Measurements from ENCODE around the gene PLA2G3. TPM values are rescaled to one million over a fixed set of nuclear protein-coding genes. Genes with fewer than 3 reads are reported as not detected.

The PLA2G3 gene
- total RNA-seq, 2 donors from 2014 or later, result not detected

DNA sequence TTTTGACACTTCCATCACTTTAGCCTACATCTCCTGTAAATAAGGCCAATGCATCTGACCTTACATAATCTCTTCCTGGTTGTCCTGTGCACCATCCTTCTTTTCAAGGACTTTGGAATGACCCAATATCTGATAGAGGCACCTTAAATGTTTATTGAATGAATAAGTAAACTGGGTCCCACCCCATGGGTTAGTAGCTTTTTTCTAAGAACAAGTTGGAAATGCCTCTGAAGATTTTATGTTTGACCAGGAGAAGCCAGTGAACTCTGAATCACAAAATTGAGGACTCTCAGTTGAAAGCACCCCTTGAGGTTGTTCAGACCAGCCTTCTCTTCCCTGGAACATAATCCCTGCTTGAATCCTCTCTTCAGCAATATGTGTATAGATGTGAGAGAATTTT is 21.1 kb upstream of the PLA2G3 start:
- no peak for DNase-seq
- H3K4me1 Mint-ChIP-seq, result peaks cover 33% of the 10 kb centered on the region
- H3K27me3 Mint-ChIP-seq, result no peaks in the 10 kb centered on the region
- H3K27ac Mint-ChIP-seq, result peak overlapping the region; percentile 96
- ATAC-seq, result no peak
- peak overlapping the region; percentile 98 for H3K4me3 Mint-ChIP-seq
- no peaks in the 10 kb centered on the region for H3K36me3 Mint-ChIP-seq (ENCODE audit: low read depth)
- H3K9me3 ChIP-seq (ENCODE audit: control insufficient read depth, low read length, poor library complexity, severe bottlenecking), result no peaks in the 10 kb centered on the region

DNA sequence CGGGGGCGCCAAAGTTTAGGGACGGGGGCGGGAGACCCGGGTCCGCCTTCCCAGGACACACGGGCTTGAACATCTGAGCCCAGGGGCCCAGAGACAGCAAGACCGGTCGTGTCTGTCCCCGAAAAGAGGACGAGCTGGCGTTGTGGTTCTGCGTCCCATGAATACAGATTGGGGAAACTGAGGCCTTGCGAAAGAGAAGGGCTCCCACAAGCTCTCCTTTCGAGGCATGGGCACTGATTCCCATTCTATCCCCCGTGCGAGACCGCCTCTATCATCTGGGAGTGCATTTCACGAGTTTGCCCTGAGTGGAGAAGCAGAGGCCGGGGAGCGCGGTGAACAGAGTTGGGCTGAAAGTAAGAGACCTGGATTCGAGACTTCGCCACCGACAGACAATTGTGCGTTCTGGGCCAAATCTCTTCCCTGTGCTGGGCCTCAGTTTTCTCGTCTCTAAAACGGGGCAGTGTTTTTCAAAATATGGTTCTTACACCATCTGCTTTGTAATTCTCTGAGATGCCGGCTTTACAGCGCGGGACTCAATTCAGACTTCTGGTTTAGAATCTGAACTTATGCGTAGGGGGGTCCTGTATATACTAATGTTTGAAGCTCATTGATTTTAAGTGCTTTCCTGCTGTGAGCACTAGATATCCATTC is 20.1 kb upstream of the PLA2G3 start:
- peaks cover 32% of the 10 kb centered on the region for H3K4me1 Mint-ChIP-seq
- no peaks in the 10 kb centered on the region for H3K27me3 Mint-ChIP-seq
- no peaks in the 10 kb centered on the region for H3K36me3 Mint-ChIP-seq (ENCODE audit: low read depth)
- DNase-seq (no peak), ATAC-seq (peak; percentile 52)
- H3K9me3 ChIP-seq (ENCODE audit: control insufficient read depth, low read length, poor library complexity, severe bottlenecking), result no peaks in the 10 kb centered on the region
- peak overlapping the region; percentile 96 for H3K27ac Mint-ChIP-seq
- H3K4me3 Mint-ChIP-seq, result peak overlapping the region; percentile 98

DNA sequence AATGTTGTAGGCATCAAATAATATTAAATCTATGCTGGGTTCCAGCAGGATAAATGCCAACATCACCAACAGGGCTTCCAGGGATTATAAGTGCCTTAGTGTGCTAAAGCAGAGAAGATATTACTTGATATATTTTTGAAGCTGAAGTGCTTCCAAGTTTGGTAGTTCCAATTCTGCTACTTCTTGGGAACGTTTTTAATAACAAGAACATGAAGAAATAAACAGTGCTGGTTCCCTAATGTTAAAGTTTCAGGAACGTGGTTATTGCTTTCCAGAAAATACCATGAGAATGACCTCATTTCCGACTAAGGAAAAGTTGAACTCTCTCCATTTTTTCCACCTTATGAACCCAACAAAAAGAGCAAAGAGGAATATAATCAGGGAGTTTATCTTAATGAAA is 15.1 kb upstream of the PLA2G3 start:
- DNase-seq, result no peak
- no peak overlapping the region for H3K4me3 Mint-ChIP-seq
- peaks cover 10% of the 10 kb centered on the region for H3K27me3 Mint-ChIP-seq
- no peaks in the 10 kb centered on the region for H3K9me3 ChIP-seq (ENCODE audit: control insufficient read depth, low read length, poor library complexity, severe bottlenecking)
- H3K27ac Mint-ChIP-seq, result no peak overlapping the region
- peaks cover 10% of the 10 kb centered on the region for H3K4me1 Mint-ChIP-seq
- ATAC-seq, result no peak
- H3K36me3 Mint-ChIP-seq (ENCODE audit: low read depth), result no peaks in the 10 kb centered on the region

GRCh38 chr22:31154975-31155374 is 14.7 kb upstream of the PLA2G3 start:
- Mint-ChIP-seq H3K4me3 (no peak overlapping the region), H3K4me1 (peaks cover 9% of the 10 kb centered on the region), H3K36me3 (ENCODE audit: low read depth) (no peaks in the 10 kb centered on the region), H3K27me3 (peaks cover 14% of the 10 kb centered on the region), H3K27ac (no peak overlapping the region)
- DNase-seq (no peak), ATAC-seq (no peak)
- H3K9me3 ChIP-seq (ENCODE audit: control insufficient read depth, low read length, poor library complexity, severe bottlenecking), result no peaks in the 10 kb centered on the region

DNA sequence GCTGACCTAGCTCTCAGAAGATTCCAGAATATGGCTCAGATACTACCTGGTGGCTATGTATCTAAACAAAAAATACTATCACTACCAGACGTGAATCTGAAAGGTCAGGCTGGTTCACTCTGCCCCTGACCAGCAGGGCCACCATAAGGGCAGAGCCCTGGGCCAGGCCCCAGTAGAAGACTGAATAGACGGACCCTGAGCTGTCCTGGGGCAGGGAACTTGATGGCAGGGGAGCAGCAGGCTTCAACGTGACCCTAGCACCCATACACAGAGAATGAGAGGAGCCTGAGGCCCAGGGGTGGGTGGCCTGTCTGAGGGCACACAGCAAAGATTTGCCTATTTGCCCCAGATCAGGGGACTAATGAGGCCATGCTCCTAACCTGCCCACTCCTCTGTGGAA is 13.0 kb upstream of the PLA2G3 start:
- peaks cover 22% of the 10 kb centered on the region for H3K27me3 Mint-ChIP-seq
- H3K27ac Mint-ChIP-seq, result peak overlapping the region; percentile 14
- H3K4me1 Mint-ChIP-seq, result peaks cover 2% of the 10 kb centered on the region
- DNase-seq (no peak), ATAC-seq (no peak)
- H3K9me3 ChIP-seq (ENCODE audit: control insufficient read depth, low read length, poor library complexity, severe bottlenecking), result no peaks in the 10 kb centered on the region
- no peak overlapping the region for H3K4me3 Mint-ChIP-seq
- no peaks in the 10 kb centered on the region for H3K36me3 Mint-ChIP-seq (ENCODE audit: low read depth)

- no peak for DNase-seq
- H3K36me3 Mint-ChIP-seq (ENCODE audit: low read depth), result no peaks in the 10 kb centered on the region
- H3K9me3 ChIP-seq (ENCODE audit: control insufficient read depth, low read length, poor library complexity, severe bottlenecking), result no peaks in the 10 kb centered on the region
- H3K27ac Mint-ChIP-seq, result no peak overlapping the region
- H3K27me3 Mint-ChIP-seq, result peaks cover 22% of the 10 kb centered on the region
- ATAC-seq, result no peak
- H3K4me3 Mint-ChIP-seq, result no peak overlapping the region
- no peaks in the 10 kb centered on the region for H3K4me1 Mint-ChIP-seq
Measured at GRCh38 chr22:31151872-31152271, 11.6 kb upstream of the PLA2G3 start.

GRCh38 chr22:31150615-31151014 is 10.3 kb upstream of the PLA2G3 start:
- no peaks in the 10 kb centered on the region for H3K9me3 ChIP-seq (ENCODE audit: control insufficient read depth, low read length, poor library complexity, severe bottlenecking)
- DNase-seq (no peak), ATAC-seq (no peak)
- Mint-ChIP-seq H3K4me1 (no peaks in the 10 kb centered on the region), H3K27me3 (peaks cover 22% of the 10 kb centered on the region), H3K4me3 (no peak overlapping the region), H3K27ac (no peak overlapping the region), H3K36me3 (ENCODE audit: low read depth) (no peaks in the 10 kb centered on the region)

- H3K9me3 ChIP-seq (ENCODE audit: control insufficient read depth, low read length, poor library complexity, severe bottlenecking), result no peaks in the 10 kb centered on the region
- Mint-ChIP-seq H3K4me1 (no peaks in the 10 kb centered on the region), H3K36me3 (ENCODE audit: low read depth) (no peaks in the 10 kb centered on the region), H3K27me3 (peaks cover 22% of the 10 kb centered on the region), H3K4me3 (no peak overlapping the region), H3K27ac (no peak overlapping the region)
- DNase-seq, result no peak
- ATAC-seq, result peak; percentile 46
Measured at GRCh38 chr22:31148953-31149627, 8.8 kb upstream of the PLA2G3 start.

- no peak for DNase-seq
- ATAC-seq, result no peak
- Mint-ChIP-seq H3K4me3 (no peak overlapping the region), H3K27ac (no peak overlapping the region), H3K4me1 (no peaks in the 10 kb centered on the region), H3K27me3 (peaks cover 21% of the 10 kb centered on the region), H3K36me3 (ENCODE audit: low read depth) (no peaks in the 10 kb centered on the region)
- H3K9me3 ChIP-seq (ENCODE audit: control insufficient read depth, low read length, poor library complexity, severe bottlenecking), result no peaks in the 10 kb centered on the region
Measured at GRCh38 chr22:31148488-31148887, 8.2 kb upstream of the PLA2G3 start.

DNA sequence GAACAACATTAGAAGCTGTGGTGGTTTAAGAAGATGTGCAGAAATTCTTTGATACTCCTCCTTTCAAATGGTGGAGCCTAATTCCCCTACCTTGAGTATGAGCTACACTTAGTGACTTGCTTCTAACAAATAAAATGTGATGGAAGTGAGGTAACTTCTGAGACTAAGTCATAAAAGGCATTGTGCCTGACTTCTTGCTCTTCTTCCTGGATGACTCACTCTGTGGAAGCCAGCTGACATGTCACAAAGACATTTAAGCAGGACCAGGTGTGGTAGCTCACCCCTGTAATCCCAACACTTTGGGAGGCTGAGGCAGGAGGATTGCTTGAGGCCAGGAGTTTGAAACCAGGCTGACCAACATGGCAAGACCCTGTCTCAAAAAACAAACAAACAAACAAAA is 3.9 kb upstream of the PLA2G3 start:
- H3K27ac Mint-ChIP-seq, result no peak overlapping the region
- no peaks in the 10 kb centered on the region for H3K36me3 Mint-ChIP-seq (ENCODE audit: low read depth)

GRCh38 chr22:31143537-31143936 is 3.2 kb upstream of the PLA2G3 start:
- no peak for ATAC-seq
- H3K27me3 Mint-ChIP-seq, result peaks cover 6% of the 10 kb centered on the region

More for the DNA sequence above, 3.9 kb upstream of the PLA2G3 start:
- DNase-seq (no peak), ATAC-seq (no peak)
- H3K27me3 Mint-ChIP-seq, result peaks cover 7% of the 10 kb centered on the region
- no peaks in the 10 kb centered on the region for H3K4me1 Mint-ChIP-seq
- no peak overlapping the region for H3K4me3 Mint-ChIP-seq
- no peaks in the 10 kb centered on the region for H3K9me3 ChIP-seq (ENCODE audit: control insufficient read depth, low read length, poor library complexity, severe bottlenecking)

DNA sequence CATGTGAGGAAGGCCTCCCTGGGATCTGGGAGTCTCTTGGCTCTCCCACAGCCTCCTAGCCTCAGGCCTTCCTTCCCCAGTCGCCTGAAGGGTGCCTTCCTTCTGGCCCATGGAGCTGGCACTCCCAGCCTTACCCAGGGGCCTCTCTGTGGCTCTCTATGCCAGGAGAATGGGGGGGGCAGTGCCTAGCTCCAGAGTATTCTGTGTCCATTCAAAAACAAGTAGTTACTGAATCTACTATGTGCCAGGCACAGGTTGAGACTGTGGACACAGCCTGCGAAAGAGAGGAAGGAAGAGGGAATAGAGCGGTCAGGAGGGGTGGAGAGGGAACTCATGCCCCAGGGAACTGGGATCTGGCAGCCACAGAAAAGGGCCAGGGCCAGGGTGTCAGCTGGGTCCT is 2.7 kb upstream of the PLA2G3 start:
- Mint-ChIP-seq H3K27me3 (peaks cover 6% of the 10 kb centered on the region), H3K36me3 (ENCODE audit: low read depth) (no peaks in the 10 kb centered on the region), H3K27ac (no peak overlapping the region), H3K4me3 (no peak overlapping the region), H3K4me1 (no peaks in the 10 kb centered on the region)
- ATAC-seq (no peak), DNase-seq (no peak)
- no peaks in the 10 kb centered on the region for H3K9me3 ChIP-seq (ENCODE audit: control insufficient read depth, low read length, poor library complexity, severe bottlenecking)

More at GRCh38 chr22:31143537-31143936, 3.2 kb upstream of the PLA2G3 start:
- Mint-ChIP-seq H3K27ac (no peak overlapping the region), H3K4me3 (no peak overlapping the region), H3K36me3 (ENCODE audit: low read depth) (no peaks in the 10 kb centered on the region), H3K4me1 (no peaks in the 10 kb centered on the region)
- no peaks in the 10 kb centered on the region for H3K9me3 ChIP-seq (ENCODE audit: control insufficient read depth, low read length, poor library complexity, severe bottlenecking)
- DNase-seq, result no peak

- Mint-ChIP-seq H3K4me3 (no peak overlapping the region), H3K4me1 (no peaks in the 10 kb centered on the region), H3K36me3 (ENCODE audit: low read depth) (no peaks in the 10 kb centered on the region), H3K27ac (no peak overlapping the region), H3K27me3 (peaks cover 6% of the 10 kb centered on the region)
- ATAC-seq (no peak), DNase-seq (no peak)
- no peaks in the 10 kb centered on the region for H3K9me3 ChIP-seq (ENCODE audit: control insufficient read depth, low read length, poor library complexity, severe bottlenecking)
Measured at GRCh38 chr22:31142285-31142684, 2.0 kb upstream of the PLA2G3 start.

GRCh38 chr22:31141551-31141950 is 1.2 kb upstream of the PLA2G3 start:
- H3K27ac Mint-ChIP-seq, result no peak overlapping the region
- no peak for ATAC-seq
- no peaks in the 10 kb centered on the region for H3K9me3 ChIP-seq (ENCODE audit: control insufficient read depth, low read length, poor library complexity, severe bottlenecking)
- H3K27me3 Mint-ChIP-seq, result peaks cover 6% of the 10 kb centered on the region
- H3K4me1 Mint-ChIP-seq, result no peaks in the 10 kb centered on the region
- no peak overlapping the region for H3K4me3 Mint-ChIP-seq
- H3K36me3 Mint-ChIP-seq (ENCODE audit: low read depth), result no peaks in the 10 kb centered on the region
- no peak for DNase-seq
